ENCODE results near the gene TTC12. TPM values are rescaled to one million over a fixed set of nuclear protein-coding genes. Genes with fewer than 3 reads are reported as not detected.

The TTC12 gene
- total RNA-seq, 4 donors from 2014 or later: 10.8 to 23.5 (median 17.2) TPM

GRCh38 chr11:113313601-113314000, 782 bp upstream of the TTC12 start:
- TF ChIP-seq POLR2AphosphoS5 (IDR thresholded peaks at IDR 0.05) (no peak), CTCF (IDR thresholded peaks at IDR 0.05) (no peak), EP300 (IDR thresholded peaks at IDR 0.05) (no peak), POLR2A (IDR thresholded peaks at IDR 0.05) (no peak)
- Histone ChIP-seq H3K9me3 (no peaks in the 10 kb centered on the region), H3K4me3 (no peak overlapping the region), H3K4me1 (peaks cover 3 to 28% (median 7%) of the 10 kb centered on the region in 3 donors), H3K27me3 (no peaks in the 10 kb centered on the region), H3K36me3 (peaks cover 0 to 18% of the 10 kb centered on the region in 2 donors), H3K27ac (peak overlapping the region in 3 of 4 donors; percentile 88 to 93 (median 89))
- no peak for ATAC-seq
- WGBS, 2 donors (ENCODE audit: low coverage in 1 of 2): 74 to 93% methylated on average over 3 of the region's 3 CpGs

- Histone ChIP-seq H3K9me3 (no peaks in the 10 kb centered on the region), H3K4me3 (peak overlapping the region; percentile 70 to 83), H3K4me1 (peaks cover 3 to 28% (median 7%) of the 10 kb centered on the region in 3 donors), H3K36me3 (peaks cover 0 to 22% of the 10 kb centered on the region in 2 donors), H3K27me3 (no peaks in the 10 kb centered on the region), H3K27ac (peak overlapping the region; percentile 43 to 93 (median 88))
- no peak for ATAC-seq
- no peak for TF ChIP-seq POLR2AphosphoS5 (IDR thresholded peaks at IDR 0.05)
- no peak for TF ChIP-seq POLR2A (IDR thresholded peaks at IDR 0.05)
- no peak for TF ChIP-seq EP300 (IDR thresholded peaks at IDR 0.05)
- no peak for TF ChIP-seq CTCF (IDR thresholded peaks at IDR 0.05)
- 7 to 10% methylated on average over 3 to 9 of the region's 9 CpGs for WGBS, 2 donors (ENCODE audit: low coverage in 1 of 2)
These were observed 356 bp upstream of the TTC12 start for GRCh38 chr11:113314065-113314388.

- H3K4me3 ChIP-seq: no peak overlapping the region
- H3K4me1 ChIP-seq: peaks cover 3 to 28% (median 7%) of the 10 kb centered on the region in 3 donors
- peak overlapping the region; percentile 65 to 93 (median 88) for H3K27ac ChIP-seq
- WGBS, 2 donors (ENCODE audit: low coverage in 1 of 2): 3 to 27% methylated on average over 5 to 6 of the region's 6 CpGs
- TF ChIP-seq CTCF (IDR thresholded peaks at IDR 0.05) (no peak), POLR2AphosphoS5 (IDR thresholded peaks at IDR 0.05) (no peak), EP300 (IDR thresholded peaks at IDR 0.05) (no peak), POLR2A (IDR thresholded peaks at IDR 0.05) (no peak)
- H3K9me3 ChIP-seq: peaks cover 0 to 4% (median 0%) of the 10 kb centered on the region in 3 donors
- peaks cover 0 to 39% of the 10 kb centered on the region in 2 donors for H3K36me3 ChIP-seq
- ATAC-seq: no peak
- no peaks in the 10 kb centered on the region for H3K27me3 ChIP-seq
These were observed 1.4 kb downstream of the TTC12 start for GRCh38 chr11:113315811-113316210.

GRCh38 chr11:113316256-113316655, 1.9 kb downstream of the TTC12 start:
- no peak for ATAC-seq
- H3K27ac ChIP-seq: peak overlapping the region in 2 of 4 donors; percentile 88 to 89
- no peak for TF ChIP-seq CTCF (IDR thresholded peaks at IDR 0.05)
- TF ChIP-seq POLR2A (IDR thresholded peaks at IDR 0.05): no peak
- TF ChIP-seq POLR2AphosphoS5 (IDR thresholded peaks at IDR 0.05): no peak
- no peak for TF ChIP-seq EP300 (IDR thresholded peaks at IDR 0.05)
- 56 to 64% methylated on average over 1 of the region's 1 CpG for WGBS, 2 donors (ENCODE audit: low coverage in 1 of 2)
- no peaks in the 10 kb centered on the region for H3K27me3 ChIP-seq
- H3K4me3 ChIP-seq: no peak overlapping the region
- H3K36me3 ChIP-seq: peaks cover 0 to 39% of the 10 kb centered on the region in 2 donors
- peaks cover 0 to 4% (median 0%) of the 10 kb centered on the region in 3 donors for H3K9me3 ChIP-seq
- H3K4me1 ChIP-seq: peaks cover 3 to 28% (median 7%) of the 10 kb centered on the region in 3 donors

- 92 to 100% methylated on average over 2 of the region's 2 CpGs for WGBS, 2 donors (ENCODE audit: low coverage in 1 of 2)
- no peak for ATAC-seq
- TF ChIP-seq CTCF (IDR thresholded peaks at IDR 0.05) (no peak), POLR2A (IDR thresholded peaks at IDR 0.05) (no peak), EP300 (IDR thresholded peaks at IDR 0.05) (no peak), POLR2AphosphoS5 (IDR thresholded peaks at IDR 0.05) (no peak)
These were observed 3.0 kb downstream of the TTC12 start for GRCh38 chr11:113317339-113317738.

More at GRCh38 chr11:113317339-113317738, 3.0 kb downstream of the TTC12 start:
- Histone ChIP-seq H3K4me1 (peaks cover 3 to 28% (median 7%) of the 10 kb centered on the region in 3 donors), H3K27ac (no peak overlapping the region), H3K9me3 (peaks cover 0 to 4% (median 0%) of the 10 kb centered on the region in 3 donors), H3K36me3 (peaks cover 0 to 39% of the 10 kb centered on the region in 2 donors), H3K4me3 (no peak overlapping the region), H3K27me3 (no peaks in the 10 kb centered on the region)
